HG03520 (cell line): ENCODE measurements around the gene CFB.
"Not testable (repeated sequence)": the region's sequence is repeated elsewhere in the genome, so short reads cannot be mapped to it uniquely, and the experiment has no call there.

Experiments used
- ATAC-seq: cut with Tn5 transposase; IDR thresholded peaks from one replicate; pipeline ENCODE4 v1.9.1; 2021; ENCODE audit warnings: mild to moderate bottlenecking, moderate library complexity; ENCODE audit not compliant: unreplicated experiment

The CFB gene

DNA sequence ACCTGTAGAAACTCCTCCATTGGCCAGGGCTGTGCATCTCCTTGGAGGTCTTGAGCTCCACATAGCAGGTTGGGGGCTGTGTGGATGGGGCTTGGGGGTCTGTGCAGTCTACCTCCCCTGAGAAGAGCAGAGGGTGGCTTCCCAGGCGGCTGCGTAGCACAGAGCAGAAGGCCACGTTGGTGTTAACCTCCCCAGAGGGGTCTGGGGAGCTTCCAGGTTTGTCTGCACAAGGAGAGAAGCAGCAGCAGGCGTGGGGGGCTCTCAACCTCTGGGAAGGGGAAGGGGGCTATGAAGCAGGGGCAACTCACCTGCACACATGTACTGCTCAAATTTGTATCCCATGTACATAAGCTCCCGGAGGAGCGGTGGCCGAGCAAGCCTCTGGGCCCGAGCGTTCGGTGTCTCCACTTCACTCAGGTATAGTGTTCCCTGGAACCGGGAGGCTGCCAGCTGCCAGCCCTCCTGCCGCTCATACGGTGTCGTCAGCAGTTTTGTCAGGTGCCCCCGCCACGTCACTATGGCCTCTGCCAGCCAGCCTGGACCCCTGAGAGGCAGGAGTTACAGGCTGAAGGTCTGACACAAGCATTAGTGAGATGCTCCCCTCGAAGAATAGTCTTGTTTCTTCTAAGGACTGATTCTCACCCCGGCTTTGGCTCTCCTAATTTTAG lies 24.8 kb downstream of the CFB start:
- no peak for ATAC-seq

DNA sequence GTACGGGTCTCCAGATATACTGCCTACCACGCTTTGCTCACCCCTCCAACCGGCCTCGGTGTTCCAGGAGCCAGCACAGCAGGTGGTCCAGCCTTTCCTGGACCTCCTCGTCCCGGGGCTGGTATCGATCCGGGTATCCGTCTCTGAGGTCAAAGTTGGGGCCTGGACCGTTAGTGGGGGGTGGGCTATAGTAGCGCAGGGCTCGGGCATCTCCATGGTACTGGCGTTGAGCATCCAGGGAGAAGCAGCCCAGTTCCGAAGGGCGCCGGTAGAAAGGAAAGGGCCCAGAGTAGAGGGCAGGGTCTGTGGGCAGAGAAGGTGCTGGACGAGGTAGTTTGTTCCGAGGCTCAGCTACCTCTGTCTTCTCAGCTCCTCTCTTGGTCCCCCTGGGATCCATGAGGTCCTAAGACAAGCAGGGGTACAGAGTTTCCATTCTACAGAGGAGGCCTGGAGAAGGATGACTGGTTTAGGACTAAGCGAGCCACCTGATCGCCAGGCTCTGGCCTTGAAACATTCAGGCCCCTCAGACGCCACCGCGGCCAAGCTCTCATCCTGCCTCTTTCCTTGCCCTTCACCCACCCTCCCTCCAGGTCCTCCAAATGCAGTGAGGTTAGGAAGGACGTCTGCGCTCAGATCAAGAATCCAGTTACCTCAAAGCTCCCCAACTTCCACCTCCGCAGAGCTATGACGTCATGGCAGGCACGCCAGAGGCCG lies 25.5 kb downstream of the CFB start:
- no peak for ATAC-seq

DNA sequence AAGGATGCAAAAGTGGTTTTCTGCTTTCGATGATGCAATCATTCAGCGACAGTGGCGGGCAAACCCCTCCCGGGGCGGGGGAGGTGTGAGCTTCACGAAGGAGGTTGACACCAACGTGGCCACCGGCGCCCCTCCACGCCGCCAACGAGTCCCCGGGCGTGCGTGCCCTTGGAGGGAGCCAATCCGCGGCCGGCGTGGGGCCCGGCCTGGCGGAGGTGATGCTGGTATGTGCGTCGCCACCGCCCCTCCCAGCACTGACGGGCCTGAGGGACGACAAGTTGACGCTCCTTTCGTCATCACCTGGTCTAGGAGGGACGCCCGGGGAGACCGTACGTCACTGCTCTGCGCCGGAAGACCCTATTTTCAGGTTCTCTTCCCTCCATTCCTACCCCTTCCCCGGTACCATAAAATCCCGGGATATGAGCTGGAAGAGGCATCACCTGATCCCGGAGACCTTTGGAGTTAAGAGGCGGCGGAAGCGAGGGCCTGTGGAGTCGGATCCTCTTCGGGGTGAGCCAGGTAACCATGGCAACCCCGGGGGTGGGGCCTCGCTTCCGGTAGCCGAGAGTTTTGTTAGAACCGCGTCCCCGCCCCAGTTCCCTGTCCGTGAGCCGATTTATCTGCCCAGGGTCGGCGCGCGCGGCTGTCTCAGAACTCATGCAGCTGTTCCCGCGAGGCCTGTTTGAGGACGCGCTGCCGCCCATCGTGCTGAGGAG lies 26.3 kb downstream of the CFB start, which contains the start of gene DXO:
Gene DXO (minus strand): TSS at position 146 of the 716 bp plus-strand sequence. CDS start 463 bp downstream, outside the sequence.
- ATAC-seq, result peak; percentile 84

DNA sequence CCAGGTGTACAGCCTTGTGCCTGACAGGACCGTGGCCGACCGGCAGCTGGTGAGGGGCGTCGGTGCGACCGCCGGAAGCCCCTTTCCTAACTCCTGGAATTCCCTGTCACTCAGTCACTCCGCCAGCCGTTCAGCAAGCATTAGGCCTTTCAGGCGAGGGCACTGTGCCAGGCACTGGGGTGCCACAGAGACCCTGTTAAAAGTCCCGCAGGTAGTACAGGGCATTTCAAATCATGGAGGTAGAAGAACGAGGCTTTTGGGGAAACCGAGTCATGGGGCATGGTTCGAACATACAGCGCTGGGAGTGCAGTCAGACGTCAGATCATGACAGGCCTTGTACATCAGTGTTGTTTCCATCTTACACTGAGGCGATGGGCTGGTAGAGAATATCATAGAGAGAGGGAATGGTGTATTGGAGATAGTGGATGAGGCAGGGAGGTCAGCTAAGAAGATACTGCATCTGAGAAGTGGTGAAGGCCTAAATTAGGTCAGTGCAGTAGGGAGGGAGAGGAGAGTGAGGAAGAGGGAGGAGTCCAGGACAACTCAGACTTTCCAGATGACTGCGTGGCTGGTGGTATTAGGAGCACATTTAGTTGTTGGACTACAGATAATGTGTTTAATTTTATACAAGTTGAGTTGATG lies 26.9 kb downstream of the CFB start:
- no peak for ATAC-seq

DNA sequence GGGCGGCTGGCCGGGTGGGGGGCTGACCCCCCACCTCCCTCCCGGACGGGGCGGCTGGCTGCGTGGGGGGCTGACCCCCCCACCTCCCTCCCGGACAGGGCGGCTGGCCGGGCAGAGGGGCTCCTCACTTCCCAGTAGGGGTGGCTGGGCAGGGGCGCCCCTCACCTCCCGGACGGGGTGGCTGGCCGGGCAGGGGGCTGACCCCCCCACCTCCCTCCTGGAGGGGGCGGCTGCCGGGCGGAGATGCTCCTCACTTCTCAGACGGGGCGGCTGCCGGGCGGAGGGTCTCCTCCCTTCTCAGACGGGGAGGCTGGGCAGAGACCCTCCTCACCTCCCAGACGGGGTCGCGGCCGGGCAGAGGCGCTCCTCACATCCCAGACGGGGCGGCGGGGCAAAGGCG lies 30.2 kb downstream of the CFB start:
- not testable (repeated sequence) for ATAC-seq

DNA sequence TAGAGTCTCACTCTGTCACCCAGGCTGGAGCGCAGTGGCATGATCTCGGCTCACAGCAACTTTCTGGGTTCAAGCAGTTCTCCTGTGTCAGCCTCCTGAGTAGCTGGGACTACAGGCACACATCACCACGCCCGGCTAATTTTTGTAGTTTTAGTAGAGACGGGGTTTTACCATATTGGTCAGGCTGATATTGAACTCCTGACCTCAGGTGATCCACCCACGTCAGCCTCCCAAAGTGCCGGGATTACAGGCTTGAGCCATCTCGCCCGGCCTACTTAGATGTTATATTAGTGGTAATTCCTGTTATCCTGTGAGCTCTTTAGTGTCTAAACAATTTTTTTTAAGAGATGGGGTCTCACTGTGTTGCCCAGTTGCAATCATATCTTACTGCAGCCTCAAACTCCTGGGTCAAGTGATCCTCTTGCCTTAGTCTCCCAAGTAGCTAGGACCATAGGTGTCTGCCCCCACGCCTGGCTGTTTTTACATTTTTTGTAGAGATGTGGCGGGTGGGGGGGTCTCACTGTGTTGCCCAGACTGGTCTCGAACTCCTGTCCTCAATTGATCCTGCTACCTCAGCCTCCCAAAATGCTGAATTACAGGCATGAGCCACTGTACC lies 32.0 kb downstream of the CFB start:
- no peak for ATAC-seq

DNA sequence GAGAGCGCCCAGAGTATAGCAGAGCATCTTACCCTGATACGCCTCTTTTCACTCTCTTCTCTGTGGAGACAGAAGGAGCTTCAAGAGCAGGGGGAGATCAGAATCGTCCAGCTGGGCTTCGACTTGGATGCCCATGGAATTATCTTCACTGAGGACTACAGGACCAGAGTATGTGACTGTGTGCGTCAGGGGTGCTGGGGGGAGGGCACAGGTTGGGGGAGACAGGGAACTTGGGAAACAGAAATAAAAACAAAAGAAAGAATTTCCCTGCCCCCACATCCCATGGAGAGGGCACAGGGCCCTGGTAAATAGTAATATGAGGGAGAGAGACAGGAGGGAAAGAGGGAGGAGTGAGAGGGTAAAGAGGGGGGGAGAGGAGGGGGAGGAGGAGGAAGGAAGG lies 32.9 kb downstream of the CFB start:
- ATAC-seq, result no peak

DNA sequence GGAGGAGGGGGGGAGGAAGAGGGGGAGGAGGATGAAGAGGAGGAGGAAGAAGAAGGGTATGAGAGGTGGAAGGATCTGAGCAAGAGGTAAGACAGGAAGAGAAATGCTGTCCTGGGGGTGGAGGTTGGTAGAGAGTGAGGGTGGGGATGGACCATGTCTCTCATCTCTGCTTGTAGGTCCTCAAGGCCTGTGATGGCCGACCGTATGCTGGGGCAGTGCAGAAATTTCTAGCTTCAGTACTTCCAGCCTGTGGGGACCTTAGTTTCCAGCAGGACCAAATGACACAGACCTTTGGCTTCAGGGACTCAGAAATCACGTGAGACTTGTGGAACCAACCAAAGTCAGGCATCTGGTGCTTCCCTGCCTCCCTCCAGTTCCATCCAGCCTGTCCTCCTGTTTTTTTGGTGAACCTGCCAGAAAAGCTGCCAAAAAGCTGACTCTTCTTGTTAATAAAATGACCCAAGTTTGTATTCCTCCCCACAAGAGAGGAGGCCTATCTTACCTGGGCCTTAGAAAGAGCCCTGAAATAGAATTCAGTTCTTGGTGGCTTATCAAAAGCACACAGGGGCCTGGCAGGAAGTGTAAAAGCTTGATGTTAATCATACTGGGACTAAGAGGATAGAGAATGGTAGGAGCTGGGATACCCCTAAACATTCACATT lies 33.5 kb downstream of the CFB start:
- ATAC-seq, result no peak

DNA sequence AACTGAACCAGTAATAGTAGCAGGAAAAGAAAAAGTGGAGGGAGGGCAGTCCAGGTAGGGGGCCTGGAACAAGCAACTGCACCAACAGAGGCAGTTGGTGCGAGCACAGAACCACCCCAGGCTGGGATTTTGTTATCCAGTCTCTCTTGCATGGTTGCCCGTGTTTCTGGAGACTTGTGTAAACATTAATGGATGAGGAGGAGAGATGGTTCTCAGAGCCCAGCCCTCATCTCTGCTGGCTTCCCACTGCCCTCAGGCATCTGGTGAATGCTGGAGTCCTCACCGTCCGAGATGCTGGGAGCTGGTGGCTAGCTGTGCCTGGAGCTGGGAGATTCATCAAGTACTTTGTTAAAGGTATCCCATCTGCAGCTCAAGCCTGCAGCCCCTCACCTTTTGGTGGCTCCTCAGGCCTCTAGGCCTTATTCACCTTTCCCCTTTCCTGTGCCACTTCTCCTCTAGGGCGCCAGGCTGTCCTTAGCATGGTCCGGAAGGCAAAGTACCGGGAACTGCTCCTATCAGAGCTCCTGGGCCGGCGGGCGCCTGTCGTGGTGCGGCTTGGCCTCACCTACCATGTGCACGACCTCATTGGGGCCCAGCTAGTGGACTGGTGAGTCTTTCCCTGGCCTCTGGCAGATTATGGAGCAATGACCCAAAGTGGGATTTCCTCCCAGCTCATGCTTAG lies 34.4 kb downstream of the CFB start:
- not testable (repeated sequence) for ATAC-seq

DNA sequence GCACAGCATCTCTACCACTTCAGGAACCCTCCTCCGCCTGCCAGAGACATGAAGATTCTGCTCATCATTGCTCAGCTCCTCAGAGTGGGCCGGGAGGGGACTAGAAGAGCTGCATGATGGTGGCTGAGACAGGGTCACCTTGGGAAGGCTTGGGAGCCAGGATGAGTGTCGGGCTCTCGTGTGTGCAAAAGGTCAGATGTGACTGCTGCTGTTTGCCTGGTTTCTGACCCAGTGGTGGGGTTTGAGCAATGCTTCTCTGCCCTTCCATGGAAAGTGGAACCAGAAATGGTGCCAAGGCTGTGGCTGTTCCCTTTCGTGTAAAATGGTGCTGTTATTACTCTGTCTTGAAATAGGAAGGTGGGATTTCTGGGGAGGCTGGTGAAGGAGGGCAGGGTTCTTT lies 35.1 kb downstream of the CFB start:
- ATAC-seq, result not testable (repeated sequence)

DNA sequence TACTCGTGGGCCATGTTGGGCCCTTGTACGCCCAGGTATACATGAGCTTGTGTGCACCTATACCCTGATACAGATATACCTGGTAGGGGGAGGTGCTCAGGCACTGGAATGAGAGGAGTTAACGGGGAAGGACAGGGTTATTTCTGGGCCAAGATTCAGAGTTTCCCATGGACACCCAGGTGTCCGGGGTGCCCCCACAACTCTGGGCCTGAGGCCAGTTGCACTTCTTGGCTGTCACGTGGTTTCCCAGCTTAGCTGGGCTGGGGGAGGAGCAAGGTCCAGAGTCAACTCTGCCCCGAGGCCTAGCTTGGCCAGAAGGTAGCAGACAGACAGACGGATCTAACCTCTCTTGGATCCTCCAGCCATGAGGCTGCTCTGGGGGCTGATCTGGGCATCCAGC lies 35.8 kb downstream of the CFB start, which contains the start of gene C4A:
Gene C4A (plus strand): TSS at position 314 of the 400 bp plus-strand sequence. CDS start 51 bp downstream, at position 365.
- not testable (repeated sequence) for ATAC-seq

DNA sequence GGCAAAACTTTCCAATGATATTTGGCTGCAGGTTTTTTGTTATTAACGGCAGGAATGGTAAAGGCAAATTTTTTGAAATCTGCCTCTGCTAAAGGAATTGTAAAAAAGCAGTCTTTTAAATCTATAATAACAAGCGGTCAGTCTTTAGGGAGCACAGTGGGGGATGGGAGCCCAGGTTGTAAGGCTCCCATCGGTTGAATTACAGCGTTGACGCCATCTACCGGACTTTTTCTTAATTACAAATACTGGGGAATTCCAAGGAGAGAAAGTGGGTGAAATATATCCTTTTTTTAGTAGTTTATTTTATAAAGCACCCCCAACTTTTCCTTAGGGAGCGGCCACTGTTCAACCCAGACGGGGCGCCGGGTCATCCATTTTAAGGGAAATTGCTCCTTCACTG lies 43.5 kb downstream of the CFB start:
- not testable (repeated sequence) for ATAC-seq

DNA sequence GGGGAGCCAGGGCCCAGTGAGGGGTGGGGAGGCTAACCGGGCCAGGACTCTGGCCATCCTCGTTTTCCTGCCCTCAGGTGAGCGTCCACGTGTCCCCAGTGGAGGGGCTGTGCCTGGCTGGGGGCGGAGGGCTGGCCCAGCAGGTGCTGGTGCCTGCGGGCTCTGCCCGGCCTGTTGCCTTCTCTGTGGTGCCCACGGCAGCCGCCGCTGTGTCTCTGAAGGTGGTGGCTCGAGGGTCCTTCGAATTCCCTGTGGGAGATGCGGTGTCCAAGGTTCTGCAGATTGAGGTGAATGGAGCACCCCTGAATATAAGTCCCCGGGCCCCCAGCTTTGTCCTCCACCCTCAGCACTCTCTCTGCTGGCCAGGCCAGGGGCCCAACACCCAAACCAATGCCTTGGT lies 48.5 kb downstream of the CFB start:
- not testable (repeated sequence) for ATAC-seq

DNA sequence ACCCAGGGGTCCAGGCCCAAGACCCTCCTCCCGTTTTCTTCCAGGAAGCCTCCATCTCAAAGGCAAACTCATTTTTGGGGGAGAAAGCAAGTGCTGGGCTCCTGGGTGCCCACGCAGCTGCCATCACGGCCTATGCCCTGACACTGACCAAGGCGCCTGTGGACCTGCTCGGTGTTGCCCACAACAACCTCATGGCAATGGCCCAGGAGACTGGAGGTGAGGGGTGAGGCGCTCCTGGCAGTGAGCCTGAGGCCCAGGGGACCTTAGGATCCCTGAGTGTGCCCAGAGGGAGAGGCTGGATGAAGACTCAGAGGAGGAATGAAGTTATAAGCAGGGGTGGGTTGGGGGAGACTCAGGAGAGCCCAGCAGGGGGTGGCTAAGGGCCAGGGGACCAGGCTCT lies 50.5 kb downstream of the CFB start:
- ATAC-seq, result not testable (repeated sequence)
